CD4-positive, alpha-beta T cell treated with Interleukin-17A for 1 hour (primary cell): Measurements from ENCODE around the gene CEP78.
A peak's percentile ranks its signal among the peaks of the same experiment; 100 is the strongest.

Source experiments
- DNase-seq: peaks from one replicate; pipeline ENCODE4 v3.0.0-alpha.2; 2020

CEP78 gene

GRCh38 chr9:78291240-78291925, 55.5 kb downstream of the CEP78 start:
- DNase-seq = no peak

DNA sequence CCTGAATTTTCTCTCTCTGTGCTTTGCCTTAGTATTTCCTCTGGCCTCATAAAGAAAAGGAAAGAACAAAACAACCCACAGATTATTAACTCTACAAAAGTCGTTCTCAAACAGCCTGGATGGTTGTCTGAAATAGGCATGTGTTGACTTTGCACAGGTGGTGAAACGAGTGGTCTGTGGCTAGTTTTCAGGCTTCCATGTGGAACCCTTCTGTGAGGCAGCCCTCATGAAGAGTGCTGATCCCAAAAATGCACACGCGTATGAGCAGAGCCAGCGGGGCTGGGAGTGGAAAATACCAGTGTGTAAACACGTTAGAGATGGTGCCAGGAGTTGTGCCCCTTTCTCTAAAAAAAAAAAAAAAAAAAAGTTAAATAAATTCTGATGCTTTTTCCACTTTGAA, 56.2 kb downstream of the CEP78 start:
- DNase-seq = no peak

- no peak for DNase-seq
Observed at GRCh38 chr9:78292716-78293497, 57.0 kb downstream of the CEP78 start.

- no peak for DNase-seq
Observed at GRCh38 chr9:78294290-78295176, 58.7 kb downstream of the CEP78 start.

- DNase-seq = no peak
Observed at GRCh38 chr9:78295177-78295575, 59.3 kb downstream of the CEP78 start.

- DNase-seq = no peak
Observed at GRCh38 chr9:78295731-78296130, 59.9 kb downstream of the CEP78 start.

- no peak for DNase-seq
Observed at GRCh38 chr9:78296201-78296892, 60.5 kb downstream of the CEP78 start.

- peak; percentile 91 for DNase-seq
Observed at GRCh38 chr9:78296893-78297671, 61.2 kb downstream of the CEP78 start, which contains the start of gene PSAT1. Gene PSAT1, plus strand, starts transcription at chr9:78297125. Its CDS starts 86 bp downstream, at chr9:78297211.

GRCh38 chr9:78297672-78297961, 61.7 kb downstream of the CEP78 start:
- DNase-seq = no peak

DNA sequence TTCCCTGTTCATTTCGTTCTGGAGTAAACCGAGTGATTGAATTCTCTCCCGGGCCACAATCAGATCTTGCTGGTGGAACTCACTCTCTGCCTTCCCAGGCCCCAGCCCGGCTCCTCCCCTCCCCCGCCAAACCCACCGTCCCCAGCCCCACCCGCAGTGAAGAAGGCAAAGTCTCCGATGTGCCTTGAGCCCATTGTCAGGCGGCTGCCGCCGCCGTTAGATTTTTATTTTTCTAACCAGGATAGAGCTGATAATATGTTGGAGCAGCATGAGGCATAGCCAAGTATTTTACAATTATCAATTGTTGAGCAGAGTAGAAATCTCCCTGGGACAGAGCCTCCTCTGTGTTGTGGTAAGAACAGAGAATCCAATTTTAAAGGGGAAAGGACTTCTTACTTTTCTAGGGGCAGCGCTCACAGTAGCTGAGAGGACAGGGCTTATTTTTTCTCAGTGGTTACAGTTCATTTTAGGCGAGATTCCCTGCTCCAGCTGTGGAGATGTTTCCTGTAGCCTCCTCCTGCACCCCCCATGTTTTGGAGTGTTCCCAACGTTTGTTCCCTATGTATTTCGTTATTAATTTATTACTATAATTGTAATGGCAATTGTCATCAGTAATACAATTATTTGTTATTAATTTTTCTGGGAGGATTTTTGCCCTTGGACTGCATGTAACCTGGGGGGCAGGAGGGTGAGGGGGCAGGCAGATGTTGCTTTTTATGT, 62.3 kb downstream of the CEP78 start:
- no peak for DNase-seq

GRCh38 chr9:78300209-78300608, 64.3 kb downstream of the CEP78 start:
- no peak for DNase-seq

DNA sequence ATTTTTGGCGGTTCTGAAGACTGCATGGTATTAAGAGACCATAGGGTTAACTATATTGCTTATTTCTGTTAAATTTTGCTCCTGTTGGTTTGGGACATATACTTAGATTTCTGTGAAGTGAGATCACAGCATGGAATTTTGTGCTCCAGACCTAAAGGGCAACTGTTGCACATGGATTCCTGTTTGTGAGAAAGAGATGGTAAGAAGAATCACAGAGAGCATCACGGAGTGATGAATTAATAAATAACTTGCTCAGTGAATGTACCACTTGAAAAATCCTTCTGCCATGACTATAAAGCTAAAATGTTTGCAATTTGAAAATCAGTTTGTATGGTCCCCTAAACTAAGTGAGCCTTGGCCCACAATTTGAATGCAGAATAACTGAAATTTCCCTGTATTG, 65.6 kb downstream of the CEP78 start:
- DNase-seq = no peak

DNA sequence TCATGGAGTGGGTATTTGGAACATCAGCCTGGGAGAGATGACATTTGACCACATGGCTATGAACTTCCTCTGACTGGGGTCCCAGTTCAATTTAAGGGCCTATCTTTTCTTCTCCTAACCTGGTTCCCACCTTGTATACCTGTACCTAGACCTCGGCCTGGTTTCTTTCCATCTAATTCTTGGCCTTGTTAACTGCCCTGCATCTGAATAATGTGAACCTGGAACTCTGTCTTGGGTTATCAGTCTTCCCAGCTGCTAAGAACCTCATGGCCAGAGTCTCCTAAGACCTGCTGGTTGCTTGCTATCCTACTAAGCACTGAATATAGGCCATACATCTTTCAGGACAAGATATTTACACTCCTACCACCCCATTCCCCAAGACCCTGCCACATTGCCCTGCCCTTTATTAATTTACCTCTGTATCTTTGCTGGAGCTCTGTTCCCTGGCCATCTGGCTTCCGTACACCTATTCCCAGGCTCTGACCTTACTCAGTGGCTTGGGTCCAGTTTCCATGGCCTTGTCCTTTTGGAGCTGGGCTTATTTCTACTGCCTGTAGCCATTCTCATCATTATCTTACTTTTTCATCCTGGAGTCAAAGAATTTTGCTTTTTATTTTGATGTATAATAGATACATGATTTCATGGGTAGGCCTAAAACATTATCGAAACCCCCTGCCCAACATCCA, 67.6 kb downstream of the CEP78 start:
- DNase-seq = no peak

DNA sequence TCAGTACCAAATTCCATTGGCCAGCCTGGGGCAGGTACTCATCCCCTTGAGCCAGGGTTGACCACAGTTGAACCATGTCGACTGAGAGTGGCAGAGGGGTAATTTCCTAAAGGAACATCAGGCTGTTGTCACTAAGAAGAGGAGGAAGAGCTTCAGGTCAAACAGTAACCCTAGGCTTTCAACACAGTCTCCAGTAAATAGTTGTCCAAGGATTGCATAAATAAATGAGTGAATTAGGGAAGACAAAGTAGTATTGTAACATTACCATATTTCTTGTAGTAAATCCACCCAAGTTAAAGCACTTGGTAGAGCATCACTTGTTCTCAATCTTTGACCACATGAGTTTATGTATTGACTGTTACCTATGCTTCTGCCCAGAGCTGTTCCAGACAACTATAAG, 68.5 kb downstream of the CEP78 start:
- DNase-seq = no peak

- DNase-seq = no peak
Observed at GRCh38 chr9:78306222-78307076, 70.6 kb downstream of the CEP78 start.

DNA sequence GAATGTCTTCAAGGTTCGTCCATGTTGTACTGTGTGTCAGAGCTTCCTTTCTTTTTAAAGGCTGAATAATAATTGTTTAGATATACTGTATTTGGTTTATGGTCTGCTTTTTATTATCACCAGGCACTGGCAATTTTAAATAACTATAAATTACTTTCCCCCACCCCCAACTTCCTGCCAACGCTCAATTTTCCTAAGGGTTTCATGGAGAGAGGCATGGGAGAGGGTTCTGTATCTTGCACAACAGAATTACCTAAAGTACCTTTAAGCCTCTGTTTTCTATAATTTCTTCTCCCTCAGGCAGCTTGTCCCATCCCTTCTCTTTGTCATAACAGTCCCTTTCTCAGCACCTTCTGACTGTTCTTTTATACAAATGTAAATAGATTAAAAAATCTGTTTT, 71.5 kb downstream of the CEP78 start:
- DNase-seq = no peak

- no peak for DNase-seq
Observed at GRCh38 chr9:78309066-78309465, 73.2 kb downstream of the CEP78 start.

- DNase-seq = no peak
Observed at GRCh38 chr9:78311075-78311474, 75.2 kb downstream of the CEP78 start.

GRCh38 chr9:78311886-78312524, 76.1 kb downstream of the CEP78 start:
- DNase-seq = no peak
